Left lung (tissue), 10 donors: ENCODE measurements around the gene GADL1. TPM values are rescaled to one million over a fixed set of nuclear protein-coding genes. Genes with fewer than 3 reads are reported as not detected.

Experiments
- ATAC-seq: fragments of 200-7000 bp; cut with Tn5 transposase; one replicate; pipeline ENCODE4 v1.9.1; 2020; ENCODE audit warnings: moderate library complexity
- DNase-seq, 4 donors: peaks; one replicate each; pipeline ENCODE4 v3.0.0-alpha.2; 2013 to 2020
- H3K27ac ChIP-seq, 2 donors: fragments of 200-600 bp; sonication (generic) in 1 of 2; one replicate each; pipeline versions ENCODE4 v1.5.0 to v1.8.0; 2020 to 2021
- H3K27me3 ChIP-seq, 2 donors: fragments of 200-600 bp; sonication (generic) in 1 of 2; one replicate each; pipeline versions ENCODE4 v1.5.0 to v1.8.0; 2020 to 2021
- H3K36me3 ChIP-seq, 2 donors: fragments of 200-600 bp; sonication (generic) in 1 of 2; one replicate each; pipeline versions ENCODE4 v1.5.0 to v1.8.0; 2020 to 2021
- H3K4me1 ChIP-seq, 2 donors: fragments of 200-600 bp; one replicate each; pipeline ENCODE4 v1.8.0; 2021
- H3K4me3 ChIP-seq, 2 donors: fragments of 200-600 bp; sonication (generic) in 1 of 2; one replicate each; pipeline versions ENCODE4 v1.5.0 to v1.8.0; 2020 to 2021; ENCODE audit warnings: mild to moderate bottlenecking in 1 of 2
- H3K9me3 ChIP-seq, 2 donors: fragments of 200-600 bp; sonication (generic) in 1 of 2; one replicate each; pipeline versions ENCODE4 v1.5.0 to v1.8.0; 2020 to 2021
- intact Hi-C, 2 donors: fragments of 100-400 bp; cut with DNase I; formaldehyde crosslinking; loops; one replicate each; pipeline versions ENCODE4 v1.11.2 to v1.14.2; 2022
- polyA plus RNA-seq, 6 donors: library from polyadenylated mRNA; unstranded; fragments of 120-200 nt; gene quantifications; one replicate each; pipeline ENCODE4 v1.2.1, GENCODE V29; 2013; ENCODE audit not compliant: insufficient read length in 6 of 6
- total RNA-seq, 2 donors: library from RNA; stranded (reverse); fragmentation: NEBNext Ultra II Directional; extraction: Animal tissue kit (Norgen Biotek cat#: 25700); gene quantifications; one replicate each; pipeline ENCODE4 v1.2.1, GENCODE V29; 2021
- TF ChIP-seq, protein P1 (sequence below), 2 donors: fragments of 200-600 bp; sonication (generic) in 1 of 2; IDR thresholded peaks; one replicate each; pipeline versions ENCODE4 v1.5.0 to v1.8.0; 2021; ENCODE audit warnings: antibody characterized with exemption in 2 of 2
- donor health status: DM: no; HTN: yes; CAD: no.
- donor health status: DM: no; HTN: no; CAD: no.

Gene GADL1
- total and polyA plus RNA-seq, 8 donors: 0.10 to 2.5 (median 0.79) TPM; not detected in 1

DNA sequence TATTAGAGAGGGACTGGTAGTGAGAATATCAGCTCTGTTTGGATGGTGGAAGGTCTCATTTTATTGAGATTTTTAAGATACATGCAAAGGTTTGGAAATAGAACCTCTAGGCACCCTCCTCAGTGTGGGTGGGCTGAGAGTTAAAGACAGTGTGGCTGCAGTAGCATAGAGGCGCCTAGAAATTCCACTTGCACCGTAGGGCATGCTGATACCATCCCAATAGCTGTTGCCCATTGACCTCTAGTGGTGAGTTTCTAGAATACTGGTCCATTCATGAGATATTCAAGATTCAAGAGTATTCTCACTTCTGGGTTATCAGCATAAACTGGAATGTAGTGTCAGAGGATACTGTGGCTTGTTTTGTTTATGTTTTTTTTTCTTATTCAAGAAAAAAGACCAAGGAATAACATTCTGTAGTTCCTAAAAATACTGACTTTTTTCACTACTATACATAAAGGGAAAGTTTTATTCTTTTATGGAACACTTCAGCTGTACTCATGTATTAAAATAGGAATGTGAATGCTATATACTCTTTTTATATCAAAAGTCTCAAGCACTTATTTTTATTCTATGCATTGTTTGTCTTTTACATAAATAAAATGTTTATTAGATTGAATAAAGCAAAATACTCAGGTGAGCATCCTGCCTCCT lies 200.9 kb downstream of the GADL1 start:
- Histone ChIP-seq H3K4me1 (peaks cover 20 to 54% of the 10 kb centered on the region in 2 donors), H3K27ac (no peak overlapping the region), H3K36me3 (peaks cover 0 to 92% of the 10 kb centered on the region in 2 donors), H3K4me3 (no peak overlapping the region), H3K9me3 (no peaks in the 10 kb centered on the region), H3K27me3 (no peaks in the 10 kb centered on the region)
- intact Hi-C loops: no loop called here
- DNase-seq (peak in 2 of 4 donors; percentile 59 to 70), ATAC-seq (peak; percentile 87)
- TF ChIP-seq, protein P1, sequence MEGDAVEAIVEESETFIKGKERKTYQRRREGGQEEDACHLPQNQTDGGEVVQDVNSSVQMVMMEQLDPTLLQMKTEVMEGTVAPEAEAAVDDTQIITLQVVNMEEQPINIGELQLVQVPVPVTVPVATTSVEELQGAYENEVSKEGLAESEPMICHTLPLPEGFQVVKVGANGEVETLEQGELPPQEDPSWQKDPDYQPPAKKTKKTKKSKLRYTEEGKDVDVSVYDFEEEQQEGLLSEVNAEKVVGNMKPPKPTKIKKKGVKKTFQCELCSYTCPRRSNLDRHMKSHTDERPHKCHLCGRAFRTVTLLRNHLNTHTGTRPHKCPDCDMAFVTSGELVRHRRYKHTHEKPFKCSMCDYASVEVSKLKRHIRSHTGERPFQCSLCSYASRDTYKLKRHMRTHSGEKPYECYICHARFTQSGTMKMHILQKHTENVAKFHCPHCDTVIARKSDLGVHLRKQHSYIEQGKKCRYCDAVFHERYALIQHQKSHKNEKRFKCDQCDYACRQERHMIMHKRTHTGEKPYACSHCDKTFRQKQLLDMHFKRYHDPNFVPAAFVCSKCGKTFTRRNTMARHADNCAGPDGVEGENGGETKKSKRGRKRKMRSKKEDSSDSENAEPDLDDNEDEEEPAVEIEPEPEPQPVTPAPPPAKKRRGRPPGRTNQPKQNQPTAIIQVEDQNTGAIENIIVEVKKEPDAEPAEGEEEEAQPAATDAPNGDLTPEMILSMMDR (IDR thresholded peaks at IDR 0.05): peak; percentile 74 to 77

DNA sequence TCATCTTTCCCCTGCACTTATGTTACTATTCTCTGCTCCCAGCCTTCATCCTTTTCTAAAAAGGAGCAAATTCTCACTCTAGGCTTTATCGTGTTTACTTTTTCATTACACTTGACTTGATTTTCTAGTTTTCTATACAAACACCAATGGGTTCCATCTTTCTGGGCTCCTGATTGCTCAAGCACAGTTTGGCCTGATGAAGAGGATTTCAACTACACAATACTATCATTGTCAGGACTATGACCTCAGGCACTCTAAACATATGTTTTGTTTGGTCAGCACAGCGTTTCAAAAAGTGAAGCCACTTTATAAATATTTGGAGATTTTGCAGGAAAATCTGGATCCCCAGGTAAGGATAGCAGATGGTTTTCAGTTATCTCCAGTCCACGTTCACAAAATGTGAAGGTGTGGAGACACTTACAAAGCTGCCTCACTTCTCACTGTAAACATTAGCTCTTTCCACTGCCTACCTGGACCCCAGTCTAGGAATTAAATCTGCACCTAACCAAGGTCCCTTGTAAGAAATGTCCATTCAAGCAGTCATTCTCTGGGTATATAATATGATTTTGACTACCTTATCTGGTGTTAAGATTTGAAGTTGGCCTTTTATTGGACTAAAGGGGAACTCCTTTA lies 201.8 kb downstream of the GADL1 start:
- Histone ChIP-seq H3K27ac (peak overlapping the region in 1 of 2 donors; percentile 51), H3K9me3 (no peaks in the 10 kb centered on the region), H3K4me1 (peaks cover 22 to 63% of the 10 kb centered on the region in 2 donors), H3K36me3 (peaks cover 0 to 92% of the 10 kb centered on the region in 2 donors), H3K27me3 (no peaks in the 10 kb centered on the region), H3K4me3 (no peak overlapping the region)
- no peak for ATAC-seq
- DNase-seq: no peak
- intact Hi-C loops: no loop called here
- TF ChIP-seq, protein P1 (IDR thresholded peaks at IDR 0.05): no peak

DNA sequence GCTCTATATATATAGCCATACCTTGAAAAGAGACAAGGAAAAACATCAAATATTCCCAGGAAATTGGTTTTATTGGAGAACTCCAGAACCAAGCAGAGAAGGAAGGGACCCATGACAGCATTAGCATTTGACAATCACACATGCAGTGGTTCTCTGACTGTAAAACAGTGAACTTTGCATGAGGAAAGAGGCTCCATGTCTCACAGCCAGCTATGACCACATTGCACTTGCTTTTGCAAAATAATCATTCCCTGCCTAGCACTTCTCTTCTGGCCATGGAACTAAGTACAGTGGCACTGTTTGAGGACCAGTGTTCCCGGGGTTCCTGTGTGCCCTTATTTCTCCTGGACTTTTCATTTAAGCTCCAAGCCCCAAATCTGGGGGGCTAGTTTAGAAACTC lies 202.5 kb downstream of the GADL1 start:
- Histone ChIP-seq H3K27ac (peak overlapping the region in 1 of 2 donors; percentile 51), H3K36me3 (peaks cover 0 to 96% of the 10 kb centered on the region in 2 donors), H3K9me3 (no peaks in the 10 kb centered on the region), H3K4me1 (peaks cover 22 to 68% of the 10 kb centered on the region in 2 donors), H3K27me3 (no peaks in the 10 kb centered on the region), H3K4me3 (no peak overlapping the region)
- DNase-seq (no peak), ATAC-seq (no peak)
- TF ChIP-seq, protein P1 (IDR thresholded peaks at IDR 0.05): no peak
- intact Hi-C loops: no loop called here

DNA sequence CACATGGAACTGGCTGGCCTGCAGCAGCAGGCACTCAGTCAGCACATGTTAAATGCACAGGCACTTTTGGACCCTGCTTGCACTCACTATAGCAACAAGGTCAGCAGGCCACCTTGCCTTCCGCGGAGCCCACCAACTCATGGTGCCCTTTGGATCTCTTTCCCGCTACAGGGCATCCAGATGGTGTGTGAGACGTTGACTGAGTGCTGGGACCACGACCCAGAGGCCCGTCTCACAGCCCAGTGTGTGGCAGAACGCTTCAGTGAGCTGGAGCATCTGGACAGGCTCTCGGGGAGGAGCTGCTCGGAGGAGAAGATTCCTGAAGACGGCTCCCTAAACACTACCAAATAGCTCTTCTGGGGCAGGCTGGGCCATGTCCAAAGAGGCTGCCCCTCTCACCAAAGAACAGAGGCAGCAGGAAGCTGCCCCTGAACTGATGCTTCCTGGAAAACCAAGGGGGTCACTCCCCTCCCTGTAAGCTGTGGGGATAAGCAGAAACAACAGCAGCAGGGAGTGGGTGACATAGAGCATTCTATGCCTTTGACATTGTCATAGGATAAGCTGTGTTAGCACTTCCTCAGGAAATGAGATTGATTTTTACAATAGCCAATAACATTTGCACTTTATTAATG lies 203.1 kb downstream of the GADL1 start:
- peak overlapping the region in 1 of 2 donors; percentile 51 for H3K27ac ChIP-seq
- DNase-seq (peak in 1 of 4 donors; percentile 26), ATAC-seq (no peak)
- no peak overlapping the region for H3K4me3 ChIP-seq
- TF ChIP-seq, protein P1 (IDR thresholded peaks at IDR 0.05): no peak
- intact Hi-C loops: no loop called here
- peaks cover 22 to 72% of the 10 kb centered on the region in 2 donors for H3K4me1 ChIP-seq
- peaks cover 0 to 95% of the 10 kb centered on the region in 2 donors for H3K36me3 ChIP-seq
- no peaks in the 10 kb centered on the region for H3K9me3 ChIP-seq
- no peaks in the 10 kb centered on the region for H3K27me3 ChIP-seq

DNA sequence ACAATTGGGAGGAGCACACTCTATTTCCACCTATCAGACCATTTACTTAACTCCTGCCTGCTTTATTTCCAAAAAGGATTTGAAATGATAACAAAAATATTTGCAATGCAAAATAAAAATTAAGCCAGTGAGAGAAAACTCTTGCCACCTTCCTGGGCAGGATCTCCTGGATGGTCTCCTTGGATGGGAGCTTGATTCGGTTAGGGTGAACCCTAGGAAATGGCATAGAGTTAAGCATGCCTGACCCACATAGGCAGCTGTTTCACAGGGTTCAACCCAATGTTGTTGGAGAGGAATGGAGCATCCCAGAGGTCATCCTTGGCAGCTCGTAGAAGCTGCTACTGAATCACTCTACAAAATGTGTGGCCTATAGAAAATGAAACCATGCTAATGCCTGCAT lies 204.3 kb downstream of the GADL1 start:
- ATAC-seq: no peak
- TF ChIP-seq, protein P1 (IDR thresholded peaks at IDR 0.05): no peak
- no peak for DNase-seq
- H3K9me3 ChIP-seq: no peaks in the 10 kb centered on the region
- peak overlapping the region in 1 of 2 donors; percentile 68 for H3K27ac ChIP-seq
- H3K27me3 ChIP-seq: no peaks in the 10 kb centered on the region
- no peak overlapping the region for H3K4me3 ChIP-seq
- intact Hi-C loops: no loop called here
- peaks cover 26 to 81% of the 10 kb centered on the region in 2 donors for H3K4me1 ChIP-seq
- H3K36me3 ChIP-seq: peaks cover 0 to 90% of the 10 kb centered on the region in 2 donors
